GM12892 (cell line): ENCODE data around the gene ANKRD66.

Experiments
- POLR2A ChIP-seq: IDR thresholded peaks from 2 replicates; pipeline ENCODE4 v1.6.1; 2011; ENCODE audit warnings: low read depth, low read length, control low read depth
- TAF1 ChIP-seq: IDR thresholded peaks from 2 replicates; pipeline ENCODE4 v1.6.1; 2011; ENCODE audit warnings: low read depth, mild to moderate bottlenecking, control low read depth, low read length, borderline replicate concordance

DNA sequence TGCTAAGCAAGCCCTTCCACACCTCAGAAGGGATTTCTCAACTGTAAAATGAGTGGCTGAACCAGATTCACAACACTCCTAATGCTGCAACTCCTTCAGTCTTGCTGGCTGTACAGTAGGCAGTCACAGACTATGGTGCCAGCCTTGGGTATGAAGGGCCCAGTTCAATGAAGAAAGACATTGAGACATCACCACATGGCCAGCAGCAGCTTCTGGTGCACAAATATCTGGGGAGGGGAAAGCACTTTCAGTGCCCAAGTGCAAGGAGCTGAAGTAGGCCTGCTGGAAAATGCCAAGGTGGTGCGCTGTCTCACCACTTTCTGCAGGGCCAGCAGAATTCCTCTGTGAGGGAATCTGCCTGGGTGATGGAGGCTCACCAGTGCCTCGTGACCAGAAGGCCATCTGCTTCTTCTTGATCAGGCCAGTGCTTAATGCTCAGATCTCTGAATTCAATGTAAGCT, 13.4 kb upstream of the ANKRD66 start:
- no peak for TF ChIP-seq POLR2A
- no peak for TF ChIP-seq TAF1
